HG03196 (cell line): ENCODE measurements around the gene NODAL.
"Not testable (repeated sequence)": the region's sequence is repeated elsewhere in the genome, so short reads cannot be mapped to it uniquely, and the experiment has no call there.

Source experiments
- ATAC-seq: cut with Tn5 transposase; IDR thresholded peaks from one replicate; pipeline ENCODE4 v1.9.1; 2021; ENCODE audit not compliant: unreplicated experiment

Gene NODAL

GRCh38 chr10:70441161-70441894 lies at the start of gene NODAL:
TSS of gene NODAL (minus strand) at chr10:70441681. CDS start at chr10:70441667, 14 bp downstream.
- no peak for ATAC-seq

GRCh38 chr10:70490142-70490541 lies 48.7 kb upstream of the NODAL start:
- ATAC-seq = no peak

- no peak for ATAC-seq
These were observed 46.3 kb upstream of the NODAL start for GRCh38 chr10:70487824-70488223.

- ATAC-seq = not testable (repeated sequence)
These were observed 42.4 kb upstream of the NODAL start for GRCh38 chr10:70483872-70484271.

GRCh38 chr10:70482982-70483760 lies 41.7 kb upstream of the NODAL start:
- no peak for ATAC-seq

GRCh38 chr10:70481831-70482530 lies 40.5 kb upstream of the NODAL start:
- no peak for ATAC-seq

- no peak for ATAC-seq
These were observed 39.6 kb upstream of the NODAL start for GRCh38 chr10:70481105-70481504.

GRCh38 chr10:70480239-70480861 lies 38.9 kb upstream of the NODAL start:
- ATAC-seq = no peak

GRCh38 chr10:70479626-70480238 lies 38.3 kb upstream of the NODAL start:
- ATAC-seq = no peak

GRCh38 chr10:70479165-70479581 lies 37.7 kb upstream of the NODAL start:
- ATAC-seq = no peak

- ATAC-seq = no peak
These were observed 37.0 kb upstream of the NODAL start, which contains the start of gene PALD1 for GRCh38 chr10:70478191-70479164. TSS of gene PALD1 (plus strand) at chr10:70478767. CDS start at chr10:70525952, 47,185 bp downstream.

- ATAC-seq = no peak
These were observed 36.2 kb upstream of the NODAL start for GRCh38 chr10:70477661-70478162.

- ATAC-seq = no peak
These were observed 35.0 kb upstream of the NODAL start for GRCh38 chr10:70476249-70477035.

- ATAC-seq = no peak
These were observed 34.2 kb upstream of the NODAL start for GRCh38 chr10:70475661-70476060.

- no peak for ATAC-seq
These were observed 33.3 kb upstream of the NODAL start for GRCh38 chr10:70474780-70475179.

- ATAC-seq = no peak
These were observed 31.4 kb upstream of the NODAL start for GRCh38 chr10:70472799-70473454.

GRCh38 chr10:70466951-70467350 lies 25.5 kb upstream of the NODAL start:
- ATAC-seq = no peak

- no peak for ATAC-seq
These were observed 24.4 kb upstream of the NODAL start for GRCh38 chr10:70465832-70466231.
